ENCODE results near the gene ARL6IP6. TPM values are rescaled to one million over a fixed set of nuclear protein-coding genes. Genes with fewer than 3 reads are reported as not detected.
"Not testable (repeated sequence)": the region's sequence is repeated elsewhere in the genome, so short reads cannot be mapped to it uniquely, and the experiment has no call there.

The ARL6IP6 gene
- total and polyA plus RNA-seq, 2 donors (not counting 1 experiment from before 2014, with no cell fraction given) = 17.8 to 20.4 TPM

- Histone ChIP-seq H3K9me3 (ENCODE audit: control extremely low read depth in 1 of 3, control insufficient read depth in 2 of 3, insufficient read depth in 1 of 3, low read length in 2 of 3) (no peaks in the 10 kb centered on the region), H3K4me1 (ENCODE audit: control insufficient read depth in 2 of 2, insufficient read depth in 2 of 2, low read length in 2 of 2) (peaks cover 7 to 15% of the 10 kb centered on the region in 2 donors), H3K36me3 (replicated peaks in 1 of 2; ENCODE audit: control extremely low read depth in 1 of 2, control insufficient read depth in 1 of 2, extremely low read depth in 1 of 2, insufficient read depth in 2 of 2, low read length in 1 of 2) (peaks cover 0 to 10% of the 10 kb centered on the region in 2 experiments), H3K4me2 (replicated peaks; ENCODE audit: low read depth, low read length, poor library complexity, severe bottlenecking) (no peak overlapping the region), H4K20me1 (ENCODE audit: control insufficient read depth, insufficient read depth, low read length, poor library complexity, severe bottlenecking) (no peaks in the 10 kb centered on the region), H3K4me3 (ENCODE audit: control extremely low read depth in 1 of 5, extremely low read depth in 1 of 5, insufficient read depth in 1 of 5, low read depth in 2 of 5, low read length in 4 of 5) (no peak overlapping the region), H3K9ac (ENCODE audit: low read length) (no peak overlapping the region), H2AFZ (ENCODE audit: insufficient read depth, low read depth, low read length, poor library complexity, severe bottlenecking) (no peak overlapping the region), H3K27ac (ENCODE audit: low read length in 2 of 2) (no peak overlapping the region), H3K27me3 (replicated peaks in 1 of 4; ENCODE audit: control extremely low read depth in 1 of 4, control insufficient read depth in 3 of 4, insufficient read depth in 4 of 4, low read length in 3 of 4) (no peaks in the 10 kb centered on the region), H3K79me2 (ENCODE audit: control insufficient read depth, insufficient read depth, low read length) (peaks cover 27% of the 10 kb centered on the region)
- intact Hi-C loops (cut with micrococcal nuclease) = no loop called here
- ChIA-PET CTCF (interaction anchor here (1.1 kb wide), 1 partner anchor 12 kb away, joined by 3 read pairs; no protein-coding TSS in a partner anchor), POLR2A (no interaction called here)
- 100% methylated on average over 1 of the region's 1 CpG for WGBS (ENCODE audit: insufficient coverage)
- peaks cover 20% of the 10 kb centered on the region for H3K4me1 Mint-ChIP-seq
- no peak overlapping the region for H3K27ac Mint-ChIP-seq
- H3K4me3 Mint-ChIP-seq = no peak overlapping the region
- DNase-seq = no peak
- no peaks in the 10 kb centered on the region for H3K27me3 Mint-ChIP-seq
- no peaks in the 10 kb centered on the region for H3K9me3 Mint-ChIP-seq (ENCODE audit: insufficient read depth)
- TF ChIP-seq EZH2 (IDR thresholded peaks at IDR 0.05; ENCODE audit: borderline replicate concordance, insufficient read depth, low read depth, low read length, poor library complexity, severe bottlenecking) (no peak), CTCF (IDR thresholded peaks at IDR 0.05) (no peak)
- ATAC-seq (ENCODE audit: low read depth) = no peak
These were observed 12.3 kb downstream of the ARL6IP6 start for GRCh38 chr2:152730591-152731333.

- H3K4me3 Mint-ChIP-seq; H3K27me3 ChIP-seq (replicated peaks in 1 of 4; ENCODE audit: control extremely low read depth in 1 of 4, control insufficient read depth in 3 of 4, insufficient read depth in 4 of 4, low read length in 3 of 4); H3K27me3 Mint-ChIP-seq; intact Hi-C loops (cut with micrococcal nuclease); H3K9ac ChIP-seq (ENCODE audit: low read length); H3K27ac ChIP-seq (ENCODE audit: low read length in 2 of 2); H3K9me3 Mint-ChIP-seq (ENCODE audit: insufficient read depth); POLR2A ChIA-PET; ATAC-seq (ENCODE audit: low read depth); H3K4me1 ChIP-seq (ENCODE audit: control insufficient read depth in 2 of 2, insufficient read depth in 2 of 2, low read length in 2 of 2); H3K4me1 Mint-ChIP-seq; H3K27ac Mint-ChIP-seq; H3K9me3 ChIP-seq (ENCODE audit: control extremely low read depth in 1 of 3, control insufficient read depth in 2 of 3, insufficient read depth in 1 of 3, low read length in 2 of 3); DNase-seq; H2AFZ ChIP-seq (ENCODE audit: insufficient read depth, low read depth, low read length, poor library complexity, severe bottlenecking); H4K20me1 ChIP-seq (ENCODE audit: control insufficient read depth, insufficient read depth, low read length, poor library complexity, severe bottlenecking); H3K4me2 ChIP-seq (replicated peaks; ENCODE audit: low read depth, low read length, poor library complexity, severe bottlenecking); H3K4me3 ChIP-seq (ENCODE audit: control extremely low read depth in 1 of 5, extremely low read depth in 1 of 5, insufficient read depth in 1 of 5, low read depth in 2 of 5, low read length in 4 of 5); H3K79me2 ChIP-seq (ENCODE audit: control insufficient read depth, insufficient read depth, low read length); CTCF ChIA-PET: not testable (repeated sequence)
- 100% methylated on average over 1 of the region's 1 CpG for WGBS (ENCODE audit: insufficient coverage)
- H3K36me3 ChIP-seq (replicated peaks in 1 of 2; ENCODE audit: control extremely low read depth in 1 of 2, control insufficient read depth in 1 of 2, extremely low read depth in 1 of 2, insufficient read depth in 2 of 2, low read length in 1 of 2) = peaks cover 6 to 31% of the 10 kb centered on the region in 2 experiments
These were observed 19.1 kb downstream of the ARL6IP6 start for GRCh38 chr2:152737509-152737908.

Measured in B cell (primary cell).